SK-N-MC (cell line): ENCODE data around the gene FYB2.

ENCODE experiments used
- DNase-seq: peaks from one replicate; pipeline ENCODE4 v3.0.0-alpha.2; 2011; ENCODE audit warnings: low read depth, low spot score
- H3K27ac ChIP-seq: fragments of 200-600 bp; sonication (generic); 2 replicates; pipeline ENCODE4 v1.5.1; 2016; ENCODE audit warnings: mixed run types
- H3K36me3 ChIP-seq: fragments of 200-600 bp; sonication (generic); 2 replicates; pipeline ENCODE4 v1.6.1; 2017; ENCODE audit warnings: antibody characterized with exemption, low read length, mixed read lengths; ENCODE audit not compliant: insufficient read depth
- H3K4me3 ChIP-seq: fragments of 200-600 bp; sonication (generic); 2 replicates; pipeline ENCODE4 v1.5.1; 2016
- H3K9ac ChIP-seq: fragments of 200-600 bp; sonication (generic); 2 replicates; pipeline ENCODE4 v1.8.0; 2017; ENCODE audit warnings: mixed run types, mixed read lengths; ENCODE audit not compliant: insufficient read length
- H3K9me3 ChIP-seq: fragments of 200-600 bp; sonication (generic); 2 replicates; pipeline ENCODE4 v1.6.1; 2017; ENCODE audit warnings: low read depth, mild to moderate bottlenecking, antibody characterized with exemption, low read length, moderate library complexity, mixed read lengths
- EZH2 ChIP-seq: fragments of 200-600 bp; sonication (generic); IDR thresholded peaks from one replicate; pipeline ENCODE4 v1.6.1; 2017; ENCODE audit warnings: antibody characterized with exemption
- FOXP2 ChIP-seq: optimal IDR thresholded peaks from 2 replicates; pipeline ENCODE3; 2011; ENCODE audit warnings: mild to moderate bottlenecking, moderate library complexity; ENCODE audit not compliant: insufficient read depth; ENCODE audit errors: extremely low read length, control extremely low read depth
- POLR2AphosphoS5 ChIP-seq: IDR thresholded peaks from 2 replicates; pipeline ENCODE4 v1.6.1; 2012; ENCODE audit warnings: mild to moderate bottlenecking, low read depth, low read length, borderline replicate concordance

The FYB2 gene

GRCh38 chr1:56696663-56697062 is 122.5 kb downstream of the FYB2 start:
- DNase-seq, result no peak
- H3K9ac ChIP-seq, result no peak overlapping the region
- H3K27ac ChIP-seq, result no peak overlapping the region
- TF ChIP-seq FOXP2, result no peak
- TF ChIP-seq EZH2, result no peak
- TF ChIP-seq POLR2AphosphoS5, result no peak
- H3K36me3 ChIP-seq, result no peaks in the 10 kb centered on the region
- no peaks in the 10 kb centered on the region for H3K9me3 ChIP-seq
- no peak overlapping the region for H3K4me3 ChIP-seq

GRCh38 chr1:56688522-56689026 is 130.6 kb downstream of the FYB2 start:
- Histone ChIP-seq H3K36me3 (no peaks in the 10 kb centered on the region), H3K9ac (no peak overlapping the region), H3K4me3 (no peak overlapping the region), H3K27ac (no peak overlapping the region), H3K9me3 (no peaks in the 10 kb centered on the region)
- no peak for DNase-seq
- TF ChIP-seq EZH2, result no peak
- no peak for TF ChIP-seq POLR2AphosphoS5
- no peak for TF ChIP-seq FOXP2

GRCh38 chr1:56686169-56686568 is 133.0 kb downstream of the FYB2 start:
- no peak overlapping the region for H3K4me3 ChIP-seq
- H3K36me3 ChIP-seq, result no peaks in the 10 kb centered on the region
- no peaks in the 10 kb centered on the region for H3K9me3 ChIP-seq
- no peak for DNase-seq
- H3K9ac ChIP-seq, result no peak overlapping the region
- TF ChIP-seq FOXP2 (no peak), EZH2 (no peak), POLR2AphosphoS5 (no peak)
- no peak overlapping the region for H3K27ac ChIP-seq

GRCh38 chr1:56683569-56683968 is 135.6 kb downstream of the FYB2 start:
- H3K9ac ChIP-seq, result no peak overlapping the region
- DNase-seq, result no peak
- TF ChIP-seq FOXP2 (no peak), EZH2 (no peak), POLR2AphosphoS5 (no peak)
- no peak overlapping the region for H3K27ac ChIP-seq
- H3K36me3 ChIP-seq, result no peaks in the 10 kb centered on the region
- no peak overlapping the region for H3K4me3 ChIP-seq
- H3K9me3 ChIP-seq, result no peaks in the 10 kb centered on the region

GRCh38 chr1:56676571-56677035 is 142.6 kb downstream of the FYB2 start:
- H3K4me3 ChIP-seq, result no peak overlapping the region
- H3K9me3 ChIP-seq, result no peaks in the 10 kb centered on the region
- TF ChIP-seq POLR2AphosphoS5 (no peak), EZH2 (no peak), FOXP2 (no peak)
- DNase-seq, result no peak
- H3K36me3 ChIP-seq, result no peaks in the 10 kb centered on the region
- no peak overlapping the region for H3K9ac ChIP-seq
- H3K27ac ChIP-seq, result no peak overlapping the region

- H3K4me3 ChIP-seq, result no peak overlapping the region
- no peaks in the 10 kb centered on the region for H3K36me3 ChIP-seq
- no peak for TF ChIP-seq POLR2AphosphoS5
- TF ChIP-seq EZH2, result no peak
- no peaks in the 10 kb centered on the region for H3K9me3 ChIP-seq
- H3K27ac ChIP-seq, result no peak overlapping the region
- no peak overlapping the region for H3K9ac ChIP-seq
- DNase-seq, result no peak
Observed at GRCh38 chr1:56675763-56676162, 143.4 kb downstream of the FYB2 start.

- Histone ChIP-seq H3K4me3 (no peak overlapping the region), H3K9ac (no peak overlapping the region), H3K27ac (no peak overlapping the region), H3K9me3 (no peaks in the 10 kb centered on the region), H3K36me3 (no peaks in the 10 kb centered on the region)
- no peak for DNase-seq
- TF ChIP-seq POLR2AphosphoS5 (no peak), FOXP2 (no peak)
Observed at GRCh38 chr1:56672579-56672978, 146.6 kb downstream of the FYB2 start.

- TF ChIP-seq FOXP2 (no peak), EZH2 (no peak), POLR2AphosphoS5 (no peak)
- H3K36me3 ChIP-seq, result no peaks in the 10 kb centered on the region
Observed at GRCh38 chr1:56671542-56671941, 147.7 kb downstream of the FYB2 start.

GRCh38 chr1:56671085-56671484 is 148.1 kb downstream of the FYB2 start:
- Histone ChIP-seq H3K27ac (no peak overlapping the region), H3K9ac (no peak overlapping the region), H3K36me3 (no peaks in the 10 kb centered on the region), H3K9me3 (no peaks in the 10 kb centered on the region), H3K4me3 (no peak overlapping the region)
- no peak for DNase-seq
- no peak for TF ChIP-seq POLR2AphosphoS5
- no peak for TF ChIP-seq FOXP2
- no peak for TF ChIP-seq EZH2

More at GRCh38 chr1:56671542-56671941, 147.7 kb downstream of the FYB2 start:
- H3K9ac ChIP-seq, result no peak overlapping the region
- H3K9me3 ChIP-seq, result no peaks in the 10 kb centered on the region
- no peak overlapping the region for H3K27ac ChIP-seq
- no peak for DNase-seq
- H3K4me3 ChIP-seq, result no peak overlapping the region

GRCh38 chr1:56670350-56670749 is 148.9 kb downstream of the FYB2 start:
- H3K27ac ChIP-seq, result no peak overlapping the region
- no peaks in the 10 kb centered on the region for H3K9me3 ChIP-seq
- TF ChIP-seq FOXP2 (no peak), EZH2 (no peak), POLR2AphosphoS5 (no peak)
- DNase-seq, result no peak
- H3K9ac ChIP-seq, result no peak overlapping the region
- no peaks in the 10 kb centered on the region for H3K36me3 ChIP-seq
- no peak overlapping the region for H3K4me3 ChIP-seq
